ENCODE measurements around the gene LMO7.

DNA sequence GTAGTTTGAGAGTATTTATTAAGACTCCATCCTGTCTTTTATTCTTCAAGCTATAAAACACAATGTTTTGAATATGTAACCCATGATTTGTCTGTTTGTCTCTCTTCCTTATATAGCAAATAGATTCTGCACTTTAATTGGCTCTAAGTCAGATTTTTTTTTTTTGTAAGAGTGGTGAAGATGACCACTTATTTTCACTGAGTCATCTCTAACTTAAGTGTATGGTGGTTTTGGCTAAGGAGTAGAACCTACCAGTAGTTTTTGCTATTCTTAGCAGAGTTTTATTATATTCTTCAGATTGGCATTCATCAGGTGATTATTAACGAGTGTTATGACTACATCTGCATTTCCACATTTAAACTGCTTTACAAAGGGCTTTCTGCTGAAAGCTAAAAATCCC lies 194.7 kb downstream of the LMO7 start:
- TF ChIP-seq, protein P1, sequence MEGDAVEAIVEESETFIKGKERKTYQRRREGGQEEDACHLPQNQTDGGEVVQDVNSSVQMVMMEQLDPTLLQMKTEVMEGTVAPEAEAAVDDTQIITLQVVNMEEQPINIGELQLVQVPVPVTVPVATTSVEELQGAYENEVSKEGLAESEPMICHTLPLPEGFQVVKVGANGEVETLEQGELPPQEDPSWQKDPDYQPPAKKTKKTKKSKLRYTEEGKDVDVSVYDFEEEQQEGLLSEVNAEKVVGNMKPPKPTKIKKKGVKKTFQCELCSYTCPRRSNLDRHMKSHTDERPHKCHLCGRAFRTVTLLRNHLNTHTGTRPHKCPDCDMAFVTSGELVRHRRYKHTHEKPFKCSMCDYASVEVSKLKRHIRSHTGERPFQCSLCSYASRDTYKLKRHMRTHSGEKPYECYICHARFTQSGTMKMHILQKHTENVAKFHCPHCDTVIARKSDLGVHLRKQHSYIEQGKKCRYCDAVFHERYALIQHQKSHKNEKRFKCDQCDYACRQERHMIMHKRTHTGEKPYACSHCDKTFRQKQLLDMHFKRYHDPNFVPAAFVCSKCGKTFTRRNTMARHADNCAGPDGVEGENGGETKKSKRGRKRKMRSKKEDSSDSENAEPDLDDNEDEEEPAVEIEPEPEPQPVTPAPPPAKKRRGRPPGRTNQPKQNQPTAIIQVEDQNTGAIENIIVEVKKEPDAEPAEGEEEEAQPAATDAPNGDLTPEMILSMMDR (IDR thresholded peaks at IDR 0.05): no peak
- TF ChIP-seq POLR2A (IDR thresholded peaks at IDR 0.05): no peak
